Measurements from ENCODE around the gene CDR2.
"Not testable (repeated sequence)": the region's sequence is repeated elsewhere in the genome, so short reads cannot be mapped to it uniquely, and the experiment has no call there.

Gene CDR2

GRCh38 chr16:22375117-22375962 lies 921 bp upstream of the CDR2 start:
- DNase-seq, result no peak

- DNase-seq, result peak; percentile 9
These were observed 633 bp downstream of the CDR2 start for GRCh38 chr16:22373662-22374310.

- DNase-seq, result no peak
These were observed 1.3 kb downstream of the CDR2 start for GRCh38 chr16:22372882-22373661.

- no peak for DNase-seq
These were observed 4.2 kb downstream of the CDR2 start for GRCh38 chr16:22370038-22370820.

- DNase-seq, result no peak
These were observed 5.1 kb downstream of the CDR2 start for GRCh38 chr16:22369221-22369811.

- DNase-seq, result not testable (repeated sequence)
These were observed 6.1 kb downstream of the CDR2 start for GRCh38 chr16:22368200-22368826.

- DNase-seq, result no peak
These were observed 7.5 kb downstream of the CDR2 start for GRCh38 chr16:22366889-22367288.

GRCh38 chr16:22366371-22366770 lies 8.0 kb downstream of the CDR2 start:
- DNase-seq, result no peak

GRCh38 chr16:22364241-22364640 lies 10.2 kb downstream of the CDR2 start:
- DNase-seq, result no peak

GRCh38 chr16:22360963-22361659 lies 13.3 kb downstream of the CDR2 start:
- DNase-seq, result no peak

GRCh38 chr16:22359679-22360078 lies 14.7 kb downstream of the CDR2 start:
- no peak for DNase-seq

GRCh38 chr16:22358000-22358399 lies 16.4 kb downstream of the CDR2 start:
- no peak for DNase-seq

- no peak for DNase-seq
These were observed 16.8 kb downstream of the CDR2 start for GRCh38 chr16:22357635-22357971.

GRCh38 chr16:22356930-22357634 lies 17.3 kb downstream of the CDR2 start:
- no peak for DNase-seq

GRCh38 chr16:22355487-22355908 lies 18.9 kb downstream of the CDR2 start:
- DNase-seq, result no peak

- no peak for DNase-seq
These were observed 20.4 kb downstream of the CDR2 start for GRCh38 chr16:22353933-22354541.

GRCh38 chr16:22353191-22353919 lies 21.1 kb downstream of the CDR2 start:
- no peak for DNase-seq

GRCh38 chr16:22352723-22353122 lies 21.7 kb downstream of the CDR2 start:
- DNase-seq, result no peak

- no peak for DNase-seq
These were observed 22.3 kb downstream of the CDR2 start for GRCh38 chr16:22352140-22352539.
